Fibroblast of the conjunctiva (primary cell): ENCODE measurements around the gene EVX2.

Source experiments
- DNase-seq: peaks from one replicate; pipeline ENCODE4 v3.0.0-alpha.2; 2010; ENCODE audit warnings: low read depth

The EVX2 gene

GRCh38 chr2:176082824-176083751 is 674 bp downstream of the EVX2 start:
- DNase-seq, result no peak

GRCh38 chr2:176082525-176082823 is 1.3 kb downstream of the EVX2 start:
- DNase-seq, result no peak

GRCh38 chr2:176081837-176082524 is 1.8 kb downstream of the EVX2 start:
- no peak for DNase-seq

GRCh38 chr2:176081376-176081836 is 2.4 kb downstream of the EVX2 start:
- no peak for DNase-seq

- DNase-seq, result no peak
Measured at GRCh38 chr2:176080540-176081375, 3.0 kb downstream of the EVX2 start.

- DNase-seq, result peak; percentile 6
Measured at GRCh38 chr2:176079831-176080539, 3.8 kb downstream of the EVX2 start.

GRCh38 chr2:176079285-176079830 is 4.4 kb downstream of the EVX2 start:
- DNase-seq, result no peak

- DNase-seq, result no peak
Measured at GRCh38 chr2:176078541-176079284, 5.0 kb downstream of the EVX2 start.

- no peak for DNase-seq
Measured at GRCh38 chr2:176076796-176077195, 7.0 kb downstream of the EVX2 start.

GRCh38 chr2:176076063-176076462 is 7.7 kb downstream of the EVX2 start:
- DNase-seq, result no peak

GRCh38 chr2:176075481-176075880 is 8.3 kb downstream of the EVX2 start:
- no peak for DNase-seq

GRCh38 chr2:176074919-176075425 is 8.8 kb downstream of the EVX2 start:
- DNase-seq, result no peak

GRCh38 chr2:176072951-176073904 is 10.5 kb downstream of the EVX2 start:
- no peak for DNase-seq

GRCh38 chr2:176072292-176072669 is 11.5 kb downstream of the EVX2 start:
- no peak for DNase-seq

- DNase-seq, result no peak
Measured at GRCh38 chr2:176071330-176072291, 12.2 kb downstream of the EVX2 start.

GRCh38 chr2:176068419-176068832 is 15.3 kb downstream of the EVX2 start:
- no peak for DNase-seq

- DNase-seq, result no peak
Measured at GRCh38 chr2:176067589-176068418, 16.0 kb downstream of the EVX2 start.
